GM19099 (cell line): ENCODE measurements around the gene FARP1.

ENCODE experiments used
- POLR2A ChIP-seq: IDR thresholded peaks from 3 replicates; pipeline ENCODE4 v1.6.1; 2011; ENCODE audit warnings: low read depth; ENCODE audit not compliant: insufficient read length; ENCODE audit errors: extremely low read depth

FARP1 gene

DNA sequence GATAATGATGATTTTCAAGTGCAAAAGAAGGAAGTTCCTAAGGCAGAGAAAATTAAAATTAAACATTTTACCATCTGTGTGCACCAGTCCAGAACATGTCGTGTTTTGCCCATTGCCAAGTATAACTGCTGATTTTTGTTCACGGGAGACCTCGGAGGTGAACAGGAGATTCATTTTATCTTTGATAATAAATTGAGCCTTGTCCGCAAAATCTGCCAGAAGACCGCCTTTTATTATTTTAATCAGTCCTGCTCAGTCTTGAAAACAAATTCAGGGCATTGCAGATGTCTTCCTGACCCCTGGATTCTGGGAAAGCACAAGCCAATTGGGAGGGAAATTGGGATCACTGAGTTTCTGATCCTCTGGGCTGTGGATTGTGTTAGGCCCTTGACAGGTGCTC is 268.1 kb downstream of the FARP1 start:
- TF ChIP-seq POLR2A: no peak

DNA sequence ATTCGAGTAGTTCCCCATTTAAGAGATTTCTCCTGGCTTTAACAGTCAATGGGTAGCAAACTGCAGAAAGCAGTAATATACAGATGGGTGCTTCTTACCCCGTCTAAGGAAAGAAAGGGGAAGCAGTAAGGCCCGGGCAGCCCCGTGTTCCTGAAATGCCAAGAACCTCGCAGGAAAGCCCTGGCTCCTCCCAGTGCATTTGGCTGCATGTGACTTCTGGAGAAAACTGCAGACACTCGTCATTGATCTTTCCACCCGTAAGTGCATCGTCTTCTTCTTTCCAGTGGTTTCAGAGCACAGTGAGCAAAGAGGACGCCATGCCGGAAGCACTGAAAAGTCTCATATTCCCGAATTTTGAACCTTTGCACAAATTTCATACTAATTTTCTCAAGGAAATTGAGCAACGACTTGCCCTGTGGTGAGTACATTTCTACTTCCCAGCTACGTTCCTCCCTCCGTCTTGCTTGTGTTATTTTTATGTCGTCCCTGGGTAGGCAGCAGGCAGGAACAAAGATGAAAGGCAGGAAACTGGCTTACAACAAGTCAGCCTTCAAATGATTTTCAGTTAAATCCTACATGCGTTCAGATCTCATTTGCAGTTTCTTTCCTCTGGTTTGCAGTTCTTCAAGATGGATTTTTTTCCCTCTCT is 268.8 kb downstream of the FARP1 start:
- TF ChIP-seq POLR2A: no peak

DNA sequence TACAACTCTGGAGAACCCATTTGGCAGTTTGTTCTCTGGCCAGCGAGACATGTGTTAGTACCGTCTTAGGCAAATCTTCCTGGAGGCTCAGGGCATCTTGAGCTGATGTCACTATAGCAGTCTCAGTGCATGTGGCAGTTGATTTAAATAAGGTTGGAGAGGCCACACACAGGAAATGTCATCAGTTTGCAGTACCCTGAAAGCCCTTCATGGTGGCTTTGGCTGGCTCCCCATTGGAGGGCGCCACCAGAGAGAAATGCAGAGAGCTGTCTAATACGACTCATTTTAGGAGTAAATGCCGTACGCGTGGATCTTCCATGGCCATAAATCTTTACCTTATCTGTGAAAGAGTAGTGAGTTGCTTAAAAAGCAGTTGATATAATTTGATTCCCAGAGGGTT is 270.9 kb downstream of the FARP1 start:
- TF ChIP-seq POLR2A: no peak

DNA sequence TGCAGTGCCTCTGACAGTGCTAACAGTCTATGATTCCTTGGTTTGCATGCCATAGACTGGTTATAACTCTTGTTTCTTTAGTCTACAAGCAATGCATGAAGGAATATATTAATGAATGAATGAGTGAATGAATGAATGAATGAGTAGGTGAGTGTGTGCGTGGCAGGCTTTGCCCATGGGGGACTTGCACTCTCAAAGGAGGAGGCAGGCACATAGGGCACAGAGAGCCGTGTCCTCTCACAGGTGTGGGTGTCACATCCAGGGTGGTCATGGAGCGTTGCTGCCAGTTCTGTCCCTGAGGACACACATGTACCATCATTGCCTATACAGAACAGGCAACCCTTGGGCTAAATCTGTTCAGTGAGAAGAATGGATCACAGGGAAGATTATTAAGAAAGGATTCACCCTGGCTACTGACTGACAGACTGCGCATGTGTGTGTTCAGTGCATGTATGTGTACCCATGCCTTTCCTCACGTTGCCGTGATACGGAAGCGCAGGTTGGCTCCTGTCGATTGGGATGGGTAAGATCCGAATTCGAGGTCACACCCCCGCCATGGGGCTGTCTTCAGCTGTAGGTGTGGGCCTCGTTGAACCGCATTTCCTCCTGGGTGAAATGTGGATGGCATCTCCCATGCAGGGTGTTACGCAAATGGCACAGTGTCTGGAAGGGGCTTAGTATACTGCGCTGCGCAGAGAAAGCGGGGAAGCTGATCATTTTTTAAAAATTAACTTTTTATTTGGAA is 272.6 kb downstream of the FARP1 start:
- TF ChIP-seq POLR2A: no peak

GRCh38 chr13:98416408-98416807 is 273.5 kb downstream of the FARP1 start:
- no peak for TF ChIP-seq POLR2A

- no peak for TF ChIP-seq POLR2A
These were observed 277.1 kb downstream of the FARP1 start for GRCh38 chr13:98419786-98420553.

- no peak for TF ChIP-seq POLR2A
These were observed 277.8 kb downstream of the FARP1 start for GRCh38 chr13:98420554-98421175.

- no peak for TF ChIP-seq POLR2A
These were observed 279.2 kb downstream of the FARP1 start for GRCh38 chr13:98422046-98422445.

GRCh38 chr13:98423417-98423816 is 280.5 kb downstream of the FARP1 start:
- TF ChIP-seq POLR2A: no peak

- TF ChIP-seq POLR2A: no peak
These were observed 284.6 kb downstream of the FARP1 start for GRCh38 chr13:98427331-98427995.

DNA sequence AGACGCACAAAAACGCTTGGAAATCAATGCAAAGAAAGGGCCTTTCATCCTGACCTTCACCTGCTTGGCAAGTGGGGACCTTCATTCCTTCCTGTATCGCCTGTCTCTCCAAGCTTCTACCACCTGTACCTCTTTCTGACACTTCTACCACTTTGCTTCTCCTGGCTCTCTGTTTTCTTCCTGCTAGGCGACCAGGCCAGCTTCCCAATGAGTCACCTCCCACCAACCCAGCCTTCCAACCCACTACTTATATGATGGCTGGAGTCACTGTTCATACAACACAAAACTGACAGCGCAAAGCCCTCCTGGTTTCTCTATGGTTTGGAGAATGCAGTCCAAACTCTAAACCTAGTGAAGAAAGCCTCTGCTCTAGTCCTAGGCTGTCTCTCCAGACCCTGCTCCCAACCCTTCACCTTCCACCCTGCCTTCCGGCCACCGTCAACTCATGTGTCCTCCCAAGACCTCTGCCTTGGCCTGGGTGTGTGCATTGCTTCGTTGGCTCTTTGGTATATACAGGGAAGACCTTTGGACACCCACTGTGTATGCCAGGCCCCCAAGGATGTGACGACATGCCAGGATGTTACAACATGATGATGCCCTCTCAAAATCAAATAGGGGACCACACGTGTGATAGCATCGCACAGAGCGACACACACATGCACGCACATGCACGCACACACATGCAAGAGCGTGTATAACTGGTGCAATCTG is 285.5 kb downstream of the FARP1 start:
- no peak for TF ChIP-seq POLR2A

DNA sequence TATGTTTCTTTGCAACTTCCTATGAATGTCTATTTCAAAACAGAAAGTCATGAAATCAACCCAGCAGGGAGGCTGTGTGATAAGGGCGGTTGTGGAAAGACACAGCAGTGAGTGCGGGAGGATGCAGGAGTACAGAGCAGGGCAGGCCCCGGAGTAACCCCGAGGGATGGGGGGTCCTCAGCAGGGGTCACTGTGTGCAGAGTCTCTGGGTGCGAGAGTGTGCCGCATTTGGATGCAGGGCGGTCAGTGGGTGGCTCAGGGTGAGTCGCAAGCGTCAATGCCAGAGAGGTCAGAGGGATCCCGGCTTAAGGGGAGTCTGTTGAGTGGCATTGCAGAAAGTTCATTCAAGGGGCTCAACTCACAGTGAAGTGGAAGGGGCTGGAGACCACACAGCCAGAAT is 286.2 kb downstream of the FARP1 start:
- TF ChIP-seq POLR2A: no peak

DNA sequence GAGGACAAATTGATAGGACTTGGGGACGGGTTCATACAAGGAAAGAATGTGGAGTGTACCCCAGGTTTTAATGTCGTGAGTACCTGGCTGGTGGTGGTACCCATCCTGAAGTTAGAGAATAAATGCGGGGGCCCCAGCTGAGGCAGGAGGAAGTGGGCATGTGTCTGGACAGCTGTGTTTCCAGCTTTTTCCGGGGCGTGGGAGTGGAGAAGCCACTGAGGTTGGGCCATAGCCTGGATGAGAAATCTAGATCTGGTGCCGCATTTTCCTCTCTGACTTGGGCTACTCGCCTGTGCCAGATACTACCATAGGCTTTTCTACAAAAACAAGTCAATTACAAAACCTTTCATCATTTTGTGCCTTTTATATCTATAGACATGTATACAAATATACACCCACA is 286.6 kb downstream of the FARP1 start:
- no peak for TF ChIP-seq POLR2A
